ENCODE measurements around the gene AREG.

Gene AREG

DNA sequence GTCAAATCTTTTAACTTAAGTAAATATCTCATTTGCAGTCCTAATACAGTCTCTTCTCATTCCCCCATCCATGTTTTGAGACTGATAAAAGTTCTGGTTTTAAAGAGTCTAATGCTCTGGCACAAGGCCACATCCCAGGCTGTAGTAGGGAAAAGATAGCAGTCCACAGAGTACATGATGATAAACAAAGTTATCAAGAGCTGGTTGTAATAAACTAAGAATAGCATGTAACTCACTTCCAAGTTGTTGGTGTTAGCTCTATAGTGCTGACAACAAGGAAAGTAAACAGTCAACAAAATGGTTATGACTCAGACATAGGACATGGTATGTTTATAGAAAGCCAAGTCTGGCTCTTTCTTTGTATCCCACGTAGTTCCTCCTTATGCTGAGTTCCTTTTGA is 21.8 kb upstream of the AREG start:
- no peaks in the 10 kb centered on the region for H3K9me3 ChIP-seq (replicated peaks in 1 of 2; ENCODE audit: control insufficient read depth in 2 of 2, insufficient read depth in 1 of 2, low read depth in 1 of 2, low read length in 2 of 2)
- no peak overlapping the region for H2BK5ac ChIP-seq (ENCODE audit: low read length)
- no peak overlapping the region for H4K91ac ChIP-seq (ENCODE audit: low read depth, low read length, poor library complexity)
- H3K18ac ChIP-seq (ENCODE audit: low read length), result no peak overlapping the region
- H3K36me3 ChIP-seq (replicated peaks in 1 of 2; ENCODE audit: control insufficient read depth in 2 of 2, insufficient read depth in 2 of 2, low read length in 2 of 2), result no peaks in the 10 kb centered on the region
- H2AK5ac ChIP-seq (ENCODE audit: low read depth, low read length), result no peak overlapping the region
- H3K4me1 ChIP-seq (ENCODE audit: control insufficient read depth in 2 of 2, insufficient read depth in 1 of 2, low read depth in 1 of 2, low read length in 2 of 2), result no peaks in the 10 kb centered on the region
- no peak overlapping the region for H2AFZ ChIP-seq (ENCODE audit: low read length)
- H2BK15ac ChIP-seq (ENCODE audit: low read length), result no peak overlapping the region
- no peak overlapping the region for H3K4me3 ChIP-seq (ENCODE audit: low read length in 2 of 2)
- no peak overlapping the region for H3K4me2 ChIP-seq (ENCODE audit: insufficient read depth, low read length, poor library complexity, severe bottlenecking)
- no peak overlapping the region for H3K23ac ChIP-seq (ENCODE audit: low read depth, low read length, poor library complexity)
- WGBS, 2 donors (ENCODE audit: extremely low coverage in 2 of 2, insufficient read length in 2 of 2, insufficient replicate concordance in 1 of 2), result no CpG with 5 or more reads among the region's 1 CpG
- no peak overlapping the region for H3K14ac ChIP-seq (ENCODE audit: low read length)
- no peak for DNase-seq (ENCODE audit: low spot score)
- H3K9ac ChIP-seq (ENCODE audit: low read depth, low read length, poor library complexity), result no peak overlapping the region
- H2BK120ac ChIP-seq (ENCODE audit: low read depth, low read length), result no peak overlapping the region
- no peaks in the 10 kb centered on the region for H3K79me1 ChIP-seq (ENCODE audit: low read depth, low read length)
- no peak overlapping the region for H3K4ac ChIP-seq (ENCODE audit: low read length)
- no peaks in the 10 kb centered on the region for H3K27me3 ChIP-seq (ENCODE audit: control insufficient read depth in 3 of 3, insufficient read depth in 3 of 3, low read depth in 1 of 3, low read length in 3 of 3)
- no peak overlapping the region for H4K8ac ChIP-seq (ENCODE audit: low read depth, low read length)
- no peak overlapping the region for H2BK12ac ChIP-seq (ENCODE audit: low read length)
- no peak overlapping the region for H3K27ac ChIP-seq (replicated peaks; ENCODE audit: low read length)

DNA sequence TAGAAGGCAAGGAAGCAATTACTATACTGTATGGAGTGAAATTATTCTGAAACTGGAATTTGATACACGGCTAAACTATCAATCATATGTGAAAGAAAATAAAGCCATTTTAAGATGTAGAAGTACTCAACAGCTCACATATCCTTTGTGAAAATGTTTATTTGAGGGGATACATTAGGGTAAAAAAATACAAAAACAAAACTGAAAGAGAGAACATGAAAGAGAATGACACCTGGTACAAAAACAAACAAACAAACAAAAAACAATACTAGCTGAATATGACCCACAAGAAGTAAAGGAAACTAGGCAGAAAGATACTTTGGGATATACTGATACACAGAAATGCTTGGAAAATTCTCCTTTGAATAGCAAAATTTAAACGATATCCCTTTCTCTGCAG is 20.8 kb upstream of the AREG start:
- no peak overlapping the region for H2BK15ac ChIP-seq (ENCODE audit: low read length)
- WGBS, 2 donors (ENCODE audit: extremely low coverage in 2 of 2, insufficient read length in 2 of 2, insufficient replicate concordance in 1 of 2), result no CpG with 5 or more reads among the region's 2 CpGs
- H2AK5ac ChIP-seq (ENCODE audit: low read depth, low read length), result no peak overlapping the region
- no peak overlapping the region for H2BK120ac ChIP-seq (ENCODE audit: low read depth, low read length)
- DNase-seq (ENCODE audit: low spot score), result no peak
- H3K4me3 ChIP-seq (ENCODE audit: low read length in 2 of 2), result no peak overlapping the region
- H3K4ac ChIP-seq (ENCODE audit: low read length), result no peak overlapping the region
- no peaks in the 10 kb centered on the region for H3K9me3 ChIP-seq (replicated peaks in 1 of 2; ENCODE audit: control insufficient read depth in 2 of 2, insufficient read depth in 1 of 2, low read depth in 1 of 2, low read length in 2 of 2)
- no peak overlapping the region for H2AFZ ChIP-seq (ENCODE audit: low read length)
- H3K36me3 ChIP-seq (replicated peaks in 1 of 2; ENCODE audit: control insufficient read depth in 2 of 2, insufficient read depth in 2 of 2, low read length in 2 of 2), result no peaks in the 10 kb centered on the region
- H3K9ac ChIP-seq (ENCODE audit: low read depth, low read length, poor library complexity), result no peak overlapping the region
- H2BK5ac ChIP-seq (ENCODE audit: low read length), result no peak overlapping the region
- no peak overlapping the region for H3K4me2 ChIP-seq (ENCODE audit: insufficient read depth, low read length, poor library complexity, severe bottlenecking)
- no peak overlapping the region for H3K23ac ChIP-seq (ENCODE audit: low read depth, low read length, poor library complexity)
- no peak overlapping the region for H3K27ac ChIP-seq (replicated peaks; ENCODE audit: low read length)
- H2BK12ac ChIP-seq (ENCODE audit: low read length), result no peak overlapping the region
- H3K14ac ChIP-seq (ENCODE audit: low read length), result no peak overlapping the region
- H3K27me3 ChIP-seq (ENCODE audit: control insufficient read depth in 3 of 3, insufficient read depth in 3 of 3, low read depth in 1 of 3, low read length in 3 of 3), result no peaks in the 10 kb centered on the region
- peaks cover 0 to 2% of the 10 kb centered on the region in 2 donors for H3K4me1 ChIP-seq (ENCODE audit: control insufficient read depth in 2 of 2, insufficient read depth in 1 of 2, low read depth in 1 of 2, low read length in 2 of 2)
- no peak overlapping the region for H3K18ac ChIP-seq (ENCODE audit: low read length)
- no peak overlapping the region for H4K8ac ChIP-seq (ENCODE audit: low read depth, low read length)
- H4K91ac ChIP-seq (ENCODE audit: low read depth, low read length, poor library complexity), result no peak overlapping the region
- no peaks in the 10 kb centered on the region for H3K79me1 ChIP-seq (ENCODE audit: low read depth, low read length)

DNA sequence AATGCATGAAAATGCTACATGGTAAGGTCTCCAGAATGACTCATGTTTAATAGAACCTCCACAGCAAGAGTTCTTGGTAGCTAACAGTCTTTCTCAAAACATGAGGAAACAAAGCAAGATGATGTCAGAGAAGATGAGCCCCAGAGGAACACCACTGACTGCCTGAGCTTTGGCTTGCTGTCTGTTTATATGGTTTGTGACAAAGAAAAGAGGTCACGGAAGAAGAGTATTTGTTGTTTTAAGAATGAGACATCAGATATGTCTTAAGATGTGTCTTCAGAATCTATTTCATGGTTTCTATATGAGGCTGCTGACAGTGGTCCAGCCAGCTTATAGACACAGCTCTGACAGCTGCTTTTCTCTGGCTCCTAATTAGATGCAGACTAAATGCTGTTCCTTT is 18.8 kb upstream of the AREG start:
- Histone ChIP-seq H3K4ac (ENCODE audit: low read length) (no peak overlapping the region), H3K14ac (ENCODE audit: low read length) (no peak overlapping the region), H3K9me3 (replicated peaks in 1 of 2; ENCODE audit: control insufficient read depth in 2 of 2, insufficient read depth in 1 of 2, low read depth in 1 of 2, low read length in 2 of 2) (no peaks in the 10 kb centered on the region), H2BK120ac (ENCODE audit: low read depth, low read length) (no peak overlapping the region), H3K23ac (ENCODE audit: low read depth, low read length, poor library complexity) (no peak overlapping the region), H3K27me3 (ENCODE audit: control insufficient read depth in 3 of 3, insufficient read depth in 3 of 3, low read depth in 1 of 3, low read length in 3 of 3) (no peaks in the 10 kb centered on the region), H3K4me1 (ENCODE audit: control insufficient read depth in 2 of 2, insufficient read depth in 1 of 2, low read depth in 1 of 2, low read length in 2 of 2) (peaks cover 0 to 2% of the 10 kb centered on the region in 2 donors), H2AFZ (ENCODE audit: low read length) (no peak overlapping the region), H4K8ac (ENCODE audit: low read depth, low read length) (no peak overlapping the region), H3K9ac (ENCODE audit: low read depth, low read length, poor library complexity) (no peak overlapping the region), H3K18ac (ENCODE audit: low read length) (no peak overlapping the region), H2AK5ac (ENCODE audit: low read depth, low read length) (no peak overlapping the region), H3K4me3 (ENCODE audit: low read length in 2 of 2) (no peak overlapping the region), H4K91ac (ENCODE audit: low read depth, low read length, poor library complexity) (no peak overlapping the region), H3K36me3 (replicated peaks in 1 of 2; ENCODE audit: control insufficient read depth in 2 of 2, insufficient read depth in 2 of 2, low read length in 2 of 2) (no peaks in the 10 kb centered on the region), H3K4me2 (ENCODE audit: insufficient read depth, low read length, poor library complexity, severe bottlenecking) (no peak overlapping the region), H3K79me1 (ENCODE audit: low read depth, low read length) (no peaks in the 10 kb centered on the region), H2BK5ac (ENCODE audit: low read length) (no peak overlapping the region), H2BK15ac (ENCODE audit: low read length) (no peak overlapping the region), H3K27ac (replicated peaks; ENCODE audit: low read length) (no peak overlapping the region), H2BK12ac (ENCODE audit: low read length) (no peak overlapping the region)
- 100% methylated on average over 1 of the region's 1 CpG; no CpG with 5 or more reads in 1 of the 2 donors for WGBS, 2 donors (ENCODE audit: extremely low coverage in 2 of 2, insufficient read length in 2 of 2, insufficient replicate concordance in 1 of 2)
- no peak for DNase-seq (ENCODE audit: low spot score)

DNA sequence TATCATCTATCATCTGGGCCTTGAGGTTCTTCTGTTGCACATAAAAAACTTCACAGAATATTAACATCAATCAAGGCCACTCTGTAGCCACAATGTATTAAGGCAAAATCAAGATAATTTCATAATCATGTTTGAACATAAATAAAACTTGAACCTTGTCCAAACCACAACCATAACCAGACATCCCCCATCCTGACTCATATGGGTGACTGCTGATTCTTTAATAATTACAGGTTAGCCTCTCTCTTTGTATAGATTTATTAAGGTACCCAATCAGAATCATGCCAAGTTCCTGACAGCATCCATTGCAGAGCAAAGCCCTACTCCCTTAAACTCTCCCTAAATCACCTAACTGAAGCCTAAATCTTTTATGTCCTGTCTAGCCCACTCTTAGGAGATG is 16.7 kb upstream of the AREG start:
- Histone ChIP-seq H3K4me3 (ENCODE audit: low read length in 2 of 2) (no peak overlapping the region), H2AFZ (ENCODE audit: low read length) (no peak overlapping the region), H3K4ac (ENCODE audit: low read length) (no peak overlapping the region), H3K9ac (ENCODE audit: low read depth, low read length, poor library complexity) (no peak overlapping the region), H2BK120ac (ENCODE audit: low read depth, low read length) (no peak overlapping the region), H3K4me1 (ENCODE audit: control insufficient read depth in 2 of 2, insufficient read depth in 1 of 2, low read depth in 1 of 2, low read length in 2 of 2) (peaks cover 0 to 2% of the 10 kb centered on the region in 2 donors), H2AK5ac (ENCODE audit: low read depth, low read length) (no peak overlapping the region), H3K79me1 (ENCODE audit: low read depth, low read length) (no peaks in the 10 kb centered on the region), H3K14ac (ENCODE audit: low read length) (no peak overlapping the region), H3K18ac (ENCODE audit: low read length) (no peak overlapping the region), H3K27me3 (ENCODE audit: control insufficient read depth in 3 of 3, insufficient read depth in 3 of 3, low read depth in 1 of 3, low read length in 3 of 3) (no peaks in the 10 kb centered on the region), H3K27ac (replicated peaks; ENCODE audit: low read length) (no peak overlapping the region), H3K23ac (ENCODE audit: low read depth, low read length, poor library complexity) (no peak overlapping the region), H3K4me2 (ENCODE audit: insufficient read depth, low read length, poor library complexity, severe bottlenecking) (no peak overlapping the region), H4K8ac (ENCODE audit: low read depth, low read length) (no peak overlapping the region), H4K91ac (ENCODE audit: low read depth, low read length, poor library complexity) (no peak overlapping the region), H2BK5ac (ENCODE audit: low read length) (no peak overlapping the region), H3K9me3 (replicated peaks in 1 of 2; ENCODE audit: control insufficient read depth in 2 of 2, insufficient read depth in 1 of 2, low read depth in 1 of 2, low read length in 2 of 2) (no peaks in the 10 kb centered on the region), H2BK12ac (ENCODE audit: low read length) (no peak overlapping the region), H2BK15ac (ENCODE audit: low read length) (no peak overlapping the region), H3K36me3 (replicated peaks in 1 of 2; ENCODE audit: control insufficient read depth in 2 of 2, insufficient read depth in 2 of 2, low read length in 2 of 2) (no peaks in the 10 kb centered on the region)
- DNase-seq (ENCODE audit: low spot score), result no peak

Measured in neuronal stem cell (in vitro differentiated cells).